Measurements from ENCODE around the gene RAPGEF4. TPM values are rescaled to one million over a fixed set of nuclear protein-coding genes. Genes with fewer than 3 reads are reported as not detected.

The RAPGEF4 gene
- total and polyA plus RNA-seq, 9 of the 15 experiments (the other 6 are each of a cell fraction or from before 2014, with no cell fraction given), result 0.04 to 0.33 (median 0.13) TPM; not detected in 6

- TF ChIP-seq, protein P1, sequence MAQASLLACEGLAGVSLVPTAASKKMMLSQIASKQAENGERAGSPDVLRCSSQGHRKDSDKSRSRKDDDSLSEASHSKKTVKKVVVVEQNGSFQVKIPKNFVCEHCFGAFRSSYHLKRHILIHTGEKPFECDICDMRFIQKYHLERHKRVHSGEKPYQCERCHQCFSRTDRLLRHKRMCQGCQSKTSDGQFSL (CRISPR knock-in tag; IDR thresholded peaks at IDR 0.05), result no peak
- TF ChIP-seq, protein P1 (tag; IDR thresholded peaks at IDR 0.05), result no peak
- TF ChIP-seq MEF2D (tag; conservative IDR thresholded peaks at IDR 0.05; ENCODE audit: low read depth), result no peak
- no peak for TF ChIP-seq TRIM24 (IDR thresholded peaks at IDR 0.05)
- no peak for TF ChIP-seq EP300 (IDR thresholded peaks at IDR 0.05; ENCODE audit: low read length)
- no peak for TF ChIP-seq SRSF1 (IDR thresholded peaks at IDR 0.05; ENCODE audit: low read depth, low read length)
- no peak for TF ChIP-seq ZNF79 (CRISPR knock-in tag; IDR thresholded peaks at IDR 0.05; ENCODE audit: low read depth)
- TF ChIP-seq PKNOX1 (IDR thresholded peaks at IDR 0.05), result no peak
- TF ChIP-seq ZNF586 (CRISPR knock-in tag; conservative IDR thresholded peaks at IDR 0.05), result no peak
- TF ChIP-seq GTF3C2 (IDR thresholded peaks at IDR 0.05; ENCODE audit: borderline replicate concordance, extremely low read depth, insufficient read length), result no peak
- no peak for TF ChIP-seq PURB (CRISPR knock-in tag; IDR thresholded peaks at IDR 0.05; ENCODE audit: low read depth)
- no peak for TF ChIP-seq CREM (IDR thresholded peaks at IDR 0.05; ENCODE audit: low read depth)
- no peak for TF ChIP-seq PCBP2 (IDR thresholded peaks at IDR 0.05; ENCODE audit: low read depth, low read length, poor library complexity, severe bottlenecking)
These were observed 209.8 kb downstream of the RAPGEF4 start (continued) for GRCh38 chr2:172945510-172945850.

Data from K562 (cell line).